WTC11 (cell line): Measurements from ENCODE around the gene STRN3. TPM values are rescaled to one million over a fixed set of nuclear protein-coding genes. Genes with fewer than 3 reads are reported as not detected.

ENCODE experiments used
- ATAC-seq: fragments of 200-7000 bp; cut with Tn5 transposase; 2 replicates; pipeline ENCODE4 v1.10.0; 2021; ENCODE audit warnings: mild to moderate bottlenecking, moderate library complexity
- CTCF ChIA-PET: fragments of 300-600 bp; sonication (Branson Sonifier 250); formaldehyde crosslinking; loops from one replicate; lab custom pipeline; 2021; ENCODE audit warnings: antibody characterized with exemption; lab: Charles Lee
- POLR2A ChIA-PET: fragments of 350-600 bp; sonication (Branson Sonifier 250); formaldehyde crosslinking; loops from one replicate; lab custom pipeline; 2021; ENCODE audit warnings: antibody characterized with exemption; lab: Charles Lee
- DNase-seq: peaks from one replicate; pipeline ENCODE4 v3.0.0; 2021; ENCODE audit warnings: low spot score
- H3K27ac Mint-ChIP-seq: 2 replicates; pipeline ENCODE4 v1.8.0; 2021; ENCODE audit warnings: mixed read lengths
- H3K27me3 Mint-ChIP-seq: 2 replicates; pipeline ENCODE4 v1.8.0; 2021; ENCODE audit warnings: low read depth, mild to moderate bottlenecking, moderate library complexity, mixed read lengths
- H3K36me3 Mint-ChIP-seq: 2 replicates; pipeline ENCODE4 v1.8.0; 2021; ENCODE audit warnings: mixed read lengths
- H3K4me1 Mint-ChIP-seq: 2 replicates; pipeline ENCODE4 v1.8.0; 2022; ENCODE audit warnings: mixed read lengths
- H3K4me3 Mint-ChIP-seq: 2 replicates; pipeline ENCODE4 v1.8.0; 2021; ENCODE audit warnings: mild to moderate bottlenecking, moderate library complexity, mixed read lengths
- H3K9me3 Mint-ChIP-seq: 2 replicates; pipeline ENCODE4 v1.8.0; 2021; ENCODE audit warnings: mixed read lengths
- ESRRA ChIP-seq: sonication (generic); formaldehyde crosslinking; IDR thresholded peaks from 2 replicates; pipeline ENCODE4 v1.8.1; 2022; ENCODE audit warnings: mild to moderate bottlenecking, missing genetic modification reagents, borderline replicate concordance
- FOXP1 ChIP-seq: sonication (generic); formaldehyde crosslinking; IDR thresholded peaks from 2 replicates; pipeline ENCODE4 v1.8.0; 2022; ENCODE audit warnings: missing genetic modification reagents, mild to moderate bottlenecking, moderate library complexity, borderline replicate concordance
- GRHL2 ChIP-seq: fragments of 250-450 bp; sonication (Bioruptor Pico); IDR thresholded peaks from 2 replicates; pipeline ENCODE4 v1.8.0; 2022; ENCODE audit warnings: mild to moderate bottlenecking, moderate library complexity; ENCODE audit not compliant: insufficient replicate concordance, severe bottlenecking
- JAZF1 ChIP-seq: fragments of 250-450 bp; sonication (Bioruptor Pico); IDR thresholded peaks from 2 replicates; pipeline ENCODE4 v1.9.0; 2021; ENCODE audit warnings: moderate library complexity, mild to moderate bottlenecking, inconsistent platforms
- MYBL2 ChIP-seq: sonication (generic); formaldehyde crosslinking; IDR thresholded peaks from 2 replicates; pipeline ENCODE4 v1.8.1; 2023; ENCODE audit warnings: mild to moderate bottlenecking, moderate library complexity, missing genetic modification reagents
- PRRX2 ChIP-seq: fragments of 250-450 bp; sonication (Bioruptor Pico); IDR thresholded peaks from 2 replicates; pipeline ENCODE4 v1.8.0; 2021; ENCODE audit warnings: mild to moderate bottlenecking
- RELA ChIP-seq: sonication (generic); formaldehyde crosslinking; IDR thresholded peaks from 2 replicates; pipeline ENCODE4 v1.8.1; 2022; ENCODE audit warnings: missing genetic modification reagents, mild to moderate bottlenecking, borderline replicate concordance
- SMAD4 ChIP-seq: sonication (generic); formaldehyde crosslinking; IDR thresholded peaks from 2 replicates; pipeline ENCODE4 v1.8.0; 2022; ENCODE audit warnings: mild to moderate bottlenecking, missing genetic modification reagents
- TCF7 ChIP-seq: sonication (generic); formaldehyde crosslinking; IDR thresholded peaks from 2 replicates; pipeline ENCODE4 v1.8.0; 2022; ENCODE audit warnings: mild to moderate bottlenecking, low read depth, missing genetic modification reagents, moderate library complexity
- ZNF121 ChIP-seq: sonication (generic); formaldehyde crosslinking; IDR thresholded peaks from 2 replicates; pipeline ENCODE4 v1.8.0; 2023; ENCODE audit warnings: missing genetic modification reagents
- ZNF317 ChIP-seq: sonication (generic); formaldehyde crosslinking; IDR thresholded peaks from 2 replicates; pipeline ENCODE4 v1.8.1; 2023; ENCODE audit warnings: low read depth, mild to moderate bottlenecking, moderate library complexity, missing genetic modification reagents, borderline replicate concordance
- ZNF416 ChIP-seq: fragments of 250-450 bp; sonication (Bioruptor Pico); IDR thresholded peaks from 2 replicates; pipeline ENCODE4 v1.9.0; 2021; ENCODE audit warnings: mild to moderate bottlenecking, inconsistent platforms
- total RNA-seq: library from RNA; stranded (reverse); gene quantifications from 3 replicates; pipeline ENCODE4 v1.2.3, GENCODE V29; 2021
- TF ChIP-seq, protein P1 (sequence below): fragments of 250-450 bp; sonication (Bioruptor Pico); IDR thresholded peaks from 2 replicates; pipeline ENCODE4 v2.1.2; 2022; ENCODE audit warnings: mild to moderate bottlenecking, moderate library complexity
- TF ChIP-seq, protein P2 (sequence below): sonication (generic); formaldehyde crosslinking; IDR thresholded peaks from 2 replicates; pipeline ENCODE4 v1.8.1; 2022; ENCODE audit warnings: mild to moderate bottlenecking, missing genetic modification reagents, moderate library complexity, borderline replicate concordance
- TF ChIP-seq, protein P3 (sequence below): sonication (generic); formaldehyde crosslinking; IDR thresholded peaks from 2 replicates; pipeline ENCODE4 v1.8.0; 2022; ENCODE audit warnings: missing genetic modification reagents
- TF ChIP-seq, protein P4 (sequence below): fragments of 250-450 bp; sonication (Bioruptor Pico); IDR thresholded peaks from 2 replicates; pipeline ENCODE4 v1.9.0; 2021; ENCODE audit warnings: mild to moderate bottlenecking
- TF ChIP-seq, protein P5 (sequence below): sonication (generic); formaldehyde crosslinking; IDR thresholded peaks from 2 replicates; pipeline ENCODE4 v1.8.0; 2023; ENCODE audit warnings: missing genetic modification reagents, mild to moderate bottlenecking, borderline replicate concordance

STRN3 gene
- total RNA-seq, 1 experiment from 2014 or later = 37.1 TPM

DNA sequence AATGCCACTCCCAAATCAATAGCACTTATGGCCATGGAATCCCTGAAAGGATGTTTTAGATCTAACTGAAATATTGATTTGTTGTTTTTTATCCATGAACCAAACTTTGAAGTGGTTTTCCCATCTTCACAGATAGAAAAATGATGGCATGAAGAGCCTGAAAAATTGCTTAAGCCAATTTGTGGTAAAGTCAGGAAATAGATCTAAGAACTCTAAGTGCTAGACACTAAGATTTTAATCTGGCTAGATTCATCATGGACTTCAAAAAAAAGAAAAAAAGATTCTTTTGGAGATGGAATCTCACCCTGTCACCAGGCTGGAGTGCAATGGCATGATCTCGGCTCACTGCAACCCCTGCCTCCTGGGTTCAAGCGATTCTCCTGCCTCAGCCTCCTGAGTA, 45.0 kb upstream of the STRN3 start:
- Mint-ChIP-seq H3K4me1 (no peaks in the 10 kb centered on the region), H3K27me3 (no peaks in the 10 kb centered on the region), H3K27ac (no peak overlapping the region), H3K36me3 (peaks cover 13% of the 10 kb centered on the region), H3K9me3 (peaks cover 5% of the 10 kb centered on the region), H3K4me3 (no peak overlapping the region)
- no peak for TF ChIP-seq RELA (CRISPR knock-in tag)
- no peak for TF ChIP-seq PRRX2 (CRISPR knock-in tag)
- TF ChIP-seq, protein P1, sequence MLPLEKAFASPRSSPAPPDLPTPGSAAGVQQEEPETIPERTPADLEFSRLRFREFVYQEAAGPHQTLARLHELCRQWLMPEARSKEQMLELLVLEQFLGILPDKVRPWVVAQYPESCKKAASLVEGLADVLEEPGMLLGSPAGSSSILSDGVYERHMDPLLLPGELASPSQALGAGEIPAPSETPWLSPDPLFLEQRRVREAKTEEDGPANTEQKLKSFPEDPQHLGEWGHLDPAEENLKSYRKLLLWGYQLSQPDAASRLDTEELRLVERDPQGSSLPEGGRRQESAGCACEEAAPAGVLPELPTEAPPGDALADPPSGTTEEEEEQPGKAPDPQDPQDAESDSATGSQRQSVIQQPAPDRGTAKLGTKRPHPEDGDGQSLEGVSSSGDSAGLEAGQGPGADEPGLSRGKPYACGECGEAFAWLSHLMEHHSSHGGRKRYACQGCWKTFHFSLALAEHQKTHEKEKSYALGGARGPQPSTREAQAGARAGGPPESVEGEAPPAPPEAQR (CRISPR knock-in tag) = no peak
- TF ChIP-seq TCF7 (CRISPR knock-in tag) = no peak
- no peak for TF ChIP-seq FOXP1 (CRISPR knock-in tag)
- TF ChIP-seq ZNF317 = no peak
- DNase-seq (no peak), ATAC-seq (no peak)
- POLR2A ChIA-PET = interaction anchor here (0.6 kb wide), 1 partner anchor 200 kb away, joined by 3 read pairs; no protein-coding TSS in a partner anchor
- CTCF ChIA-PET = no interaction called here

DNA sequence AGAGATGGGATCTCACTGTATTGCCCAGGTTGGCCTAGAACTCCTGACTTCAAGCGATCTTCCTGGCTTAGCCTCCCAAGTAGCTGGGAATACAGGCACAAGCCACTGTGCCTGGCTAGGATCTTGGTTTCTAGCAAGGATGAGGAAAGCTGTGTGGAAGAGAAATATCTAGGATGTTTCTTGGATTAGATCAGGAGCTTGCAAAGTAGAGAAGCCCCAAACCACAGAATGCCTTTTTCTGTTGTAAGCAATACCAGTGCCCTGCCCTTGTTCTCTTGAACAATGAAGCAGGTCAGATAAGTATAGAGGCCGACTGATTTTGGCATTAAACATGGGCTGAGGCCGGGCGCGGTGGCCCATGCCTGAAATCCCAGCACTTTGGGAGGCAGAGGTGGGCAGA, 44.3 kb upstream of the STRN3 start:
- H3K27ac Mint-ChIP-seq = peak overlapping the region; percentile 65; the same call in 1 of the 2 replicates
- no peak overlapping the region for H3K4me3 Mint-ChIP-seq
- TF ChIP-seq ZNF121 = 0 out of 2 replicates have a peak, but pooled peaks have one; percentile 26
- no peak for TF ChIP-seq JAZF1 (CRISPR knock-in tag)
- no peak for ATAC-seq
- no peak for DNase-seq
- H3K9me3 Mint-ChIP-seq = peaks cover 5% of the 10 kb centered on the region
- CTCF ChIA-PET = no interaction called here
- H3K27me3 Mint-ChIP-seq = no peaks in the 10 kb centered on the region
- H3K36me3 Mint-ChIP-seq = peaks cover 11% of the 10 kb centered on the region
- no peaks in the 10 kb centered on the region for H3K4me1 Mint-ChIP-seq
- POLR2A ChIA-PET = no interaction called here

DNA sequence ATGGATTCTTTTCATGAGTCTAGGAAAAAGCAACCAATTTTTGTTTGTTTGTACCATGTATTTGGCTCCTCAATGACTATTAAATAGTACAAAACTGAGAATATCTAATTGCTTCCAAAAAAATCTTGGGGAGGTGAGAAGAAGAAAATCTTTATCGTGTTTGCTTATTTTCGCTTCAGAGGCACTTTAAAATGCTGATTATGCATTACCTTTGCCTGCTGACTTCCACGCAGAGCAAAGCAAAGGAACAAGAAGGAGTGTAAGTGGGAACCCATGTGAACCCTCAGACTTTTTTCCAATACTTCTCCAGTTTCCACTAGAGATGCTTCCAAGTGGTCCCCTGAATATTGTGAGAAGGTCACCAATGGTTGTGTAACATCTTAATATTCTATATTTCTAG, 43.2 kb upstream of the STRN3 start:
- ATAC-seq = no peak
- Mint-ChIP-seq H3K9me3 (no peaks in the 10 kb centered on the region), H3K27me3 (no peaks in the 10 kb centered on the region), H3K36me3 (peaks cover 5% of the 10 kb centered on the region; the same call in 1 of the 2 replicates), H3K27ac (no peak overlapping the region), H3K4me3 (no peak overlapping the region), H3K4me1 (no peaks in the 10 kb centered on the region)
- no peak for DNase-seq
- ChIA-PET CTCF (no interaction called here), POLR2A (no interaction called here)
- TF ChIP-seq, protein P2, sequence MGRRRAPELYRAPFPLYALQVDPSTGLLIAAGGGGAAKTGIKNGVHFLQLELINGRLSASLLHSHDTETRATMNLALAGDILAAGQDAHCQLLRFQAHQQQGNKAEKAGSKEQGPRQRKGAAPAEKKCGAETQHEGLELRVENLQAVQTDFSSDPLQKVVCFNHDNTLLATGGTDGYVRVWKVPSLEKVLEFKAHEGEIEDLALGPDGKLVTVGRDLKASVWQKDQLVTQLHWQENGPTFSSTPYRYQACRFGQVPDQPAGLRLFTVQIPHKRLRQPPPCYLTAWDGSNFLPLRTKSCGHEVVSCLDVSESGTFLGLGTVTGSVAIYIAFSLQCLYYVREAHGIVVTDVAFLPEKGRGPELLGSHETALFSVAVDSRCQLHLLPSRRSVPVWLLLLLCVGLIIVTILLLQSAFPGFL (CRISPR knock-in tag) = no peak
- TF ChIP-seq ESRRA (CRISPR knock-in tag) (no peak), MYBL2 (CRISPR knock-in tag) (no peak), GRHL2 (CRISPR knock-in tag) (no peak), SMAD4 (CRISPR knock-in tag) (no peak), ZNF416 (no peak)
- TF ChIP-seq, protein P3, sequence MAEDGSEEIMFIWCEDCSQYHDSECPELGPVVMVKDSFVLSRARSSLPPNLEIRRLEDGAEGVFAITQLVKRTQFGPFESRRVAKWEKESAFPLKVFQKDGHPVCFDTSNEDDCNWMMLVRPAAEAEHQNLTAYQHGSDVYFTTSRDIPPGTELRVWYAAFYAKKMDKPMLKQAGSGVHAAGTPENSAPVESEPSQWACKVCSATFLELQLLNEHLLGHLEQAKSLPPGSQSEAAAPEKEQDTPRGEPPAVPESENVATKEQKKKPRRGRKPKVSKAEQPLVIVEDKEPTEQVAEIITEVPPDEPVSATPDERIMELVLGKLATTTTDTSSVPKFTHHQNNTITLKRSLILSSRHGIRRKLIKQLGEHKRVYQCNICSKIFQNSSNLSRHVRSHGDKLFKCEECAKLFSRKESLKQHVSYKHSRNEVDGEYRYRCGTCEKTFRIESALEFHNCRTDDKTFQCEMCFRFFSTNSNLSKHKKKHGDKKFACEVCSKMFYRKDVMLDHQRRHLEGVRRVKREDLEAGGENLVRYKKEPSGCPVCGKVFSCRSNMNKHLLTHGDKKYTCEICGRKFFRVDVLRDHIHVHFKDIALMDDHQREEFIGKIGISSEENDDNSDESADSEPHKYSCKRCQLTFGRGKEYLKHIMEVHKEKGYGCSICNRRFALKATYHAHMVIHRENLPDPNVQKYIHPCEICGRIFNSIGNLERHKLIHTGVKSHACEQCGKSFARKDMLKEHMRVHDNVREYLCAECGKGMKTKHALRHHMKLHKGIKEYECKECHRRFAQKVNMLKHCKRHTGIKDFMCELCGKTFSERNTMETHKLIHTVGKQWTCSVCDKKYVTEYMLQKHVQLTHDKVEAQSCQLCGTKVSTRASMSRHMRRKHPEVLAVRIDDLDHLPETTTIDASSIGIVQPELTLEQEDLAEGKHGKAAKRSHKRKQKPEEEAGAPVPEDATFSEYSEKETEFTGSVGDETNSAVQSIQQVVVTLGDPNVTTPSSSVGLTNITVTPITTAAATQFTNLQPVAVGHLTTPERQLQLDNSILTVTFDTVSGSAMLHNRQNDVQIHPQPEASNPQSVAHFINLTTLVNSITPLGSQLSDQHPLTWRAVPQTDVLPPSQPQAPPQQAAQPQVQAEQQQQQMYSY (CRISPR knock-in tag) = no peak
- TF ChIP-seq, protein P4, sequence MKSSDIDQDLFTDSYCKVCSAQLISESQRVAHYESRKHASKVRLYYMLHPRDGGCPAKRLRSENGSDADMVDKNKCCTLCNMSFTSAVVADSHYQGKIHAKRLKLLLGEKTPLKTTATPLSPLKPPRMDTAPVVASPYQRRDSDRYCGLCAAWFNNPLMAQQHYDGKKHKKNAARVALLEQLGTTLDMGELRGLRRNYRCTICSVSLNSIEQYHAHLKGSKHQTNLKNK (CRISPR knock-in tag) = no peak
- TF ChIP-seq, protein P5, sequence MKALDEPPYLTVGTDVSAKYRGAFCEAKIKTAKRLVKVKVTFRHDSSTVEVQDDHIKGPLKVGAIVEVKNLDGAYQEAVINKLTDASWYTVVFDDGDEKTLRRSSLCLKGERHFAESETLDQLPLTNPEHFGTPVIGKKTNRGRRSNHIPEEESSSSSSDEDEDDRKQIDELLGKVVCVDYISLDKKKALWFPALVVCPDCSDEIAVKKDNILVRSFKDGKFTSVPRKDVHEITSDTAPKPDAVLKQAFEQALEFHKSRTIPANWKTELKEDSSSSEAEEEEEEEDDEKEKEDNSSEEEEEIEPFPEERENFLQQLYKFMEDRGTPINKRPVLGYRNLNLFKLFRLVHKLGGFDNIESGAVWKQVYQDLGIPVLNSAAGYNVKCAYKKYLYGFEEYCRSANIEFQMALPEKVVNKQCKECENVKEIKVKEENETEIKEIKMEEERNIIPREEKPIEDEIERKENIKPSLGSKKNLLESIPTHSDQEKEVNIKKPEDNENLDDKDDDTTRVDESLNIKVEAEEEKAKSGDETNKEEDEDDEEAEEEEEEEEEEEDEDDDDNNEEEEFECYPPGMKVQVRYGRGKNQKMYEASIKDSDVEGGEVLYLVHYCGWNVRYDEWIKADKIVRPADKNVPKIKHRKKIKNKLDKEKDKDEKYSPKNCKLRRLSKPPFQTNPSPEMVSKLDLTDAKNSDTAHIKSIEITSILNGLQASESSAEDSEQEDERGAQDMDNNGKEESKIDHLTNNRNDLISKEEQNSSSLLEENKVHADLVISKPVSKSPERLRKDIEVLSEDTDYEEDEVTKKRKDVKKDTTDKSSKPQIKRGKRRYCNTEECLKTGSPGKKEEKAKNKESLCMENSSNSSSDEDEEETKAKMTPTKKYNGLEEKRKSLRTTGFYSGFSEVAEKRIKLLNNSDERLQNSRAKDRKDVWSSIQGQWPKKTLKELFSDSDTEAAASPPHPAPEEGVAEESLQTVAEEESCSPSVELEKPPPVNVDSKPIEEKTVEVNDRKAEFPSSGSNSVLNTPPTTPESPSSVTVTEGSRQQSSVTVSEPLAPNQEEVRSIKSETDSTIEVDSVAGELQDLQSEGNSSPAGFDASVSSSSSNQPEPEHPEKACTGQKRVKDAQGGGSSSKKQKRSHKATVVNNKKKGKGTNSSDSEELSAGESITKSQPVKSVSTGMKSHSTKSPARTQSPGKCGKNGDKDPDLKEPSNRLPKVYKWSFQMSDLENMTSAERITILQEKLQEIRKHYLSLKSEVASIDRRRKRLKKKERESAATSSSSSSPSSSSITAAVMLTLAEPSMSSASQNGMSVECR (CRISPR knock-in tag) = no peak
